Body of pancreas (tissue), 4 donors: Measurements from ENCODE around the gene GTF3C2. TPM values are rescaled to one million over a fixed set of nuclear protein-coding genes. Genes with fewer than 3 reads are reported as not detected.

ENCODE experiments used
- ATAC-seq: fragments of 150-250 bp; one replicate; pipeline ENCODE4 v1.9.1; 2016
- DNase-seq, 4 donors: peaks; one replicate each; pipeline ENCODE4 v3.0.0-alpha.2; 2019
- H3K27ac ChIP-seq, 4 donors: fragments of 200-600 bp; sonication (generic); 1 replicate in 3 of 4; 2 replicates in 1 of 4; pipeline versions ENCODE4 v1.5.1 to v1.6.1; 2016 to 2019; ENCODE audit warnings: mild to moderate bottlenecking in 1 of 4, mixed read lengths in 1 of 4, moderate library complexity in 1 of 4
- H3K27me3 ChIP-seq, 2 donors: fragments of 200-600 bp; sonication (generic); one replicate each; pipeline ENCODE4 v1.6.0; 2016; ENCODE audit warnings: mild to moderate bottlenecking in 1 of 2
- H3K36me3 ChIP-seq, 2 donors: fragments of 200-600 bp; sonication (generic); replicated peaks in 1 of 2; 2 replicates each; pipeline ENCODE4 v1.5.1; 2016; ENCODE audit warnings: low read depth in 2 of 2; ENCODE audit not compliant: insufficient read depth in 1 of 2
- H3K4me1 ChIP-seq: fragments of 200-600 bp; sonication (generic); one replicate; pipeline ENCODE4 v1.6.0; 2016
- H3K4me3 ChIP-seq, 2 donors: fragments of 200-600 bp; sonication (generic); 1 replicate in 1 of 2; 2 replicates in 1 of 2; pipeline ENCODE4 v1.5.1; 2016 to 2019
- H3K9me3 ChIP-seq, 3 donors: fragments of 200-600 bp; sonication (generic); 1 replicate in 2 of 3; 2 replicates in 1 of 3; pipeline ENCODE4 v1.5.1; 2016
- CTCF ChIP-seq, 7 experiments: fragments of 450-650 bp in 4 of 7; fragments of 200-600 bp in 3 of 7; sonication (generic) in 3 of 7; IDR thresholded peaks; one replicate each; pipeline ENCODE4 v1.5.1; 2016 to 2019; ENCODE audit warnings: antibody characterized with exemption in 7 of 7
- POLR2A ChIP-seq, 3 donors: fragments of 450-650 bp; IDR thresholded peaks; one replicate each; pipeline ENCODE4 v1.6.1; 2016; ENCODE audit warnings: antibody characterized with exemption in 3 of 3, mild to moderate bottlenecking in 2 of 3
- WGBS, 2 donors: methylation state at CpG; one replicate each; pipeline ENCODE4 v1.1.5; 2017; 5-methylcytosine and 5-hydroxymethylcytosine counted together
- intact Hi-C: fragments of 100-400 bp; cut with DNase I; formaldehyde crosslinking; loops from one replicate; pipeline ENCODE4 v1.15.1; 2023
- total RNA-seq, 2 donors: library from RNA; depleted of rRNA; stranded (reverse); fragments of >200 nt; gene quantifications; one replicate each; pipeline ENCODE4 v1.1.0, GENCODE V29; 2016

Gene GTF3C2
- total RNA-seq, result 10 to 100 TPM; 26.2 to 73.2 TPM

GRCh38 chr2:27356382-27357181 is at the start of gene GTF3C2:
Gene GTF3C2, minus strand, starts transcription at chr2:27356764. Its CDS starts 13,210 bp downstream, at chr2:27343554.
- DNase-seq, result peak; percentile 95 to 97 (median 96)
- peak; percentile 97 for ATAC-seq
- H3K9me3 ChIP-seq, result no peaks in the 10 kb centered on the region
- H3K27ac ChIP-seq, result peak within 1 kb of the TSS; percentile 75 to 93 (median 88)
- H3K4me3 ChIP-seq, result peak within 1 kb of the TSS; percentile 72 to 80
- peaks cover 38% of the 10 kb centered on the region for H3K4me1 ChIP-seq
- TF ChIP-seq CTCF (IDR thresholded peaks at IDR 0.05) (peak in 3 of 7 experiments; percentile 27 to 36 (median 29)), POLR2A (IDR thresholded peaks at IDR 0.05) (no peak)
- 0 to 1% methylated on average over 24 to 67 of the region's 67 CpGs for WGBS, 2 donors
- no peaks in the 10 kb centered on the region for H3K27me3 ChIP-seq
- no peaks in the 10 kb centered on the region for H3K36me3 ChIP-seq
- intact Hi-C loops, result no loop called here

GRCh38 chr2:27400348-27401135 is 44.0 kb upstream of the GTF3C2 start:
- ATAC-seq, result no peak
- Histone ChIP-seq H3K27ac (no peak overlapping the region), H3K4me3 (no peak overlapping the region), H3K9me3 (no peaks in the 10 kb centered on the region), H3K4me1 (no peaks in the 10 kb centered on the region), H3K27me3 (no peaks in the 10 kb centered on the region), H3K36me3 (no peaks in the 10 kb centered on the region)
- no peak for TF ChIP-seq CTCF (IDR thresholded peaks at IDR 0.05)
- TF ChIP-seq POLR2A (IDR thresholded peaks at IDR 0.05), result no peak
- WGBS, 2 donors, result 96 to 100% methylated on average over 2 of the region's 2 CpGs
- intact Hi-C loops, result no loop called here
- DNase-seq, result no peak

GRCh38 chr2:27398962-27399361 is 42.4 kb upstream of the GTF3C2 start:
- no peaks in the 10 kb centered on the region for H3K4me1 ChIP-seq
- H3K36me3 ChIP-seq, result no peaks in the 10 kb centered on the region
- intact Hi-C loops, result no loop called here
- H3K27ac ChIP-seq, result no peak overlapping the region
- no peak overlapping the region for H3K4me3 ChIP-seq
- no peaks in the 10 kb centered on the region for H3K27me3 ChIP-seq
- ATAC-seq (no peak), DNase-seq (no peak)
- H3K9me3 ChIP-seq, result no peaks in the 10 kb centered on the region
- no peak for TF ChIP-seq CTCF (IDR thresholded peaks at IDR 0.05)
- TF ChIP-seq POLR2A (IDR thresholded peaks at IDR 0.05), result no peak
- WGBS, 2 donors, result 97% methylated on average over 5 of the region's 5 CpGs

- H3K4me3 ChIP-seq, result no peak overlapping the region
- H3K4me1 ChIP-seq, result no peaks in the 10 kb centered on the region
- ATAC-seq (no peak), DNase-seq (no peak)
- H3K27ac ChIP-seq, result no peak overlapping the region
- 94 to 97% methylated on average over 33 of the region's 33 CpGs for WGBS, 2 donors
- peaks cover 0 to 2% of the 10 kb centered on the region in 2 donors for H3K36me3 ChIP-seq
- intact Hi-C loops, result no loop called here
- no peaks in the 10 kb centered on the region for H3K9me3 ChIP-seq
- H3K27me3 ChIP-seq, result no peaks in the 10 kb centered on the region
- TF ChIP-seq POLR2A (IDR thresholded peaks at IDR 0.05) (no peak), CTCF (IDR thresholded peaks at IDR 0.05) (no peak)
Measured at GRCh38 chr2:27393225-27393624, 36.7 kb upstream of the GTF3C2 start.
